Lower leg skin (tissue), 3 donors: Measurements from ENCODE around the gene USP25.

Experiments
- CTCF ChIP-seq, 3 donors: fragments of 450-650 bp; IDR thresholded peaks; one replicate each; pipeline ENCODE4 v1.5.1; 2016; ENCODE audit warnings: antibody characterized with exemption in 3 of 3, mild to moderate bottlenecking in 3 of 3, moderate library complexity in 2 of 3
- POLR2A ChIP-seq, 2 donors: fragments of 450-650 bp; IDR thresholded peaks; one replicate each; pipeline ENCODE4 v1.6.1; 2016 to 2017; ENCODE audit warnings: antibody characterized with exemption in 2 of 2, mild to moderate bottlenecking in 1 of 2, moderate library complexity in 1 of 2

GRCh38 chr21:15729674-15730483, at the start of gene USP25:
- TF ChIP-seq CTCF (IDR thresholded peaks at IDR 0.05): no peak
- TF ChIP-seq POLR2A (IDR thresholded peaks at IDR 0.05): no peak
